IPS-NIHi11 (cell line): Measurements from ENCODE around the gene NRG2.

Experiments
- DNase-seq: peaks from one replicate; pipeline ENCODE4 v3.0.0; 2012; ENCODE audit warnings: mixed read lengths, low spot score

The NRG2 gene

GRCh38 chr5:139946440-139946839, 96.7 kb downstream of the NRG2 start:
- no peak for DNase-seq

- no peak for DNase-seq
Observed at GRCh38 chr5:139946006-139946405, 97.1 kb downstream of the NRG2 start.

GRCh38 chr5:139942243-139942642, 100.9 kb downstream of the NRG2 start:
- DNase-seq = no peak

- DNase-seq = no peak
Observed at GRCh38 chr5:139930406-139930805, 112.7 kb downstream of the NRG2 start.

DNA sequence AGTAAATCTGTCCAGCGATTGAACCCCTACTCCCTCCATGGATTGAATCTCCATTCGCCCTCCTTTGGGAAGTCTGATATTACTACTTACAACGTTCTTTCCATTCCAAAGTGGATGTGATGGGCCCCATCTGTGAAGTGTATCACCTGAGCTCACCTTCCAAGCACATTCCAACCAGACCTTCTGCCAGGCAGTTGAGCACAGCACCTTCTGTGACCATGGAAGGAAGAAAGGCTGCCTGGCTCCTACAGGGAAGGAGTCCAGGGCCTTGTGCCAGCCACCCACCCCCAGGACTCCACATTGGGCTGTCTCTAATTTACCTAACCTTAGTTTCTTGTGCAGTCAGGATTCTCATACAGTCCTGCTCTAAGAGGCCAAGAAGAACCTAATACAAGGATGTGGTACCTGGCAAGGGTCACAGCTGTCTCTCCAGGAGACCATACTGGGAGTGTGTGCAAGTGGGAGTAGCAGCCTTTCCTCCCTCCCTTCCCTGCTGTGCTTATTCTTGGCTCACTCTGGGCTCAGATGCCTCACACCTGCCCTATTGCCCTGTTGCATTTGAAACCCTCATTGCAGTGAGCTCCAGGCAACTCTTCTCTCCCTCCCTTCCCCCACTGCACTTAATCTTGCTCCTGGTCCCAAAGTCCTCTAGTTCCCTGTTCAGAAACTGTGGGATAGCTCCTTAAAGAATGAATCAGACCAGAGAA, 116.1 kb downstream of the NRG2 start:
- no peak for DNase-seq

DNA sequence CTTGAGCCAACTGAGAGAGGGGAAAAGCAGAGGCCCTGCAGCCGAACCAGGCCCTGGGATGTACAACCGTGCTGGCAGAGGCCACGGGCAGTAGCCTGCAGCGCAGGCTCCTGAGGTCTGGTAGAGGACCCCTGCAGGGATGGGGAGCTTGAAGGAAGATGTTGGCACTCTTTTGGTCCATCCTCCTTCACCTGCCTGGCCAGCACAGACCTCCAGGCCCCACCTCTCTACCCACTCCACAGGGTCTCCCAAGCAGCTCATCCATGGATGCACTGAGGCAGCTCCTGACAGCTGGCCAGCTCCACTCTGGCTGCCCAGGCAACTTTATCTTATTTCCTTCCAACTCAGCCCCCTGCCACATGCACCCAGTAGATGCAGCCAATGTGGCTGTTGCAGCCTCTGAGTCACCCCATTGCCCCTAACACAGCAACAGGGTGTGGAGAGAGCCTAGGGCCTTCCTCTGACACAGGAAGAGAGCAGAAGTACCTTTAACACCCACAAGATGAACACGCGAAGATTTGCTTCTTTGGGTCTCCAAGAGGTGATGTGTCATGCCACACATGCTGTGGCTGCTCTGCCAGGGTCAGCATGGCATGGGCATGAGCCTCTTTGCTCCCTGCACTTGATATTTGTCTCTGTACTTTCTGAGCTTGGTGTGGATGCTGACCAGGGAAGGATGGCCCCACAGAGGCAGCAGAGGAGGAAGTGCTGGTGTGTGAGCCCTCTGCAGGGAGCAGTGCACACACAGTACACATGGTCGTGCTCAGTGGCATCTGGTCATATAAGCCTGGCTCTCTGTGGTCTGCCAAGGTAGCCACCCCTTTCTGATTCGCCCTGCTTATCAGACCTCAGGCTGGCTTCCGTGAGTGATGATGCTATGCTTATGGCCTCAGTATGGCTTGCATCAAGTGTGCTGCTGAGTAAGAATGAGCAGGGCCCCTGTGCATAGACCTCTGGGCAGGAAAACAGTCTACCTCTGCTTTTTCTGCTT, 117.2 kb downstream of the NRG2 start:
- no peak for DNase-seq

- DNase-seq = no peak
Observed at GRCh38 chr5:139925216-139925562, 117.9 kb downstream of the NRG2 start.

DNA sequence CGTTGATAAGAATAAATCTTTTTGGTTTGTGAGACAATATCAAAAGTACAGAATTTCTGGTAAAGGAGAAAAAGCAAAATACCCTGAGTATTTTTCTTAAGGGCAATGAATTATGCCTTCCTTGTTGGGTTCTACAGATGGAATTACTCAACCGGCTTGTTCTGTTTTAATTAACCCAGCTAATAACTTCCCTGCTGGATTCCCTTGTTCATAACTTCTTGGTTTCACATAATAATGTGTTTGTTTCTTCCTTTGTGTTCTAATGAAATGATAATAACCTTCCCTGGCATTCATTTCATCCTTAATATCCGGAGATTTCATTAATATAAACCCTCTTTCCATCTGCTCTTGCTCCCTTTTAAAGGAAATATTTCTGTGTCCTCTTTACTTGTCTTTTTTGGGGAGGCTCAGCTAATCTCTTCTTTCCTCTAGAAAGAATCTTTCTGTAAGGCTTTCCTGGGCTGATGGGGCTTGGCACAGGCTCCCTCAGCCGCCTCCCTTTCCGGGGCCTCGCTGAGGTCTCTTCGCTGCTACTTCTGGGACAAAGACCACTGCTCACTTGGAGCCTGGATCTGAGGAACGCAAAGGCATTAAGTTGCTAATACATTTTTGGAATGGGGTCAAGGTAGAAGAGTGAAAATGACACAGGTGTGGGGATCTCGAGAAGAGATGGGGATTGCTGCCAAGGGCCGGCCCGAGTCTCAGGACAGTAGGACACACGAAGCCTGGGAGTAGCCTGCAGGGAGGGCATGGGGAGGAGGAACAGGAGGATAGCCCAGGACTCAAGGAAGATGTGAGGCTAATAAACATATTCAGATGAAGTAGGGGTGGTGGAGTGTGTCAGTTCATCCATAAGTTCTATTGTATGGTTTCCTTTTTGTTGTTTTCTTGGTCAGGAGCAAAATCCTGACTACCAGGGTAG, 118.5 kb downstream of the NRG2 start:
- no peak for DNase-seq

GRCh38 chr5:139919308-139919707, 123.8 kb downstream of the NRG2 start:
- DNase-seq = no peak

- no peak for DNase-seq
Observed at GRCh38 chr5:139915834-139916233, 127.3 kb downstream of the NRG2 start.

GRCh38 chr5:139915266-139915665, 127.8 kb downstream of the NRG2 start:
- DNase-seq = no peak

DNA sequence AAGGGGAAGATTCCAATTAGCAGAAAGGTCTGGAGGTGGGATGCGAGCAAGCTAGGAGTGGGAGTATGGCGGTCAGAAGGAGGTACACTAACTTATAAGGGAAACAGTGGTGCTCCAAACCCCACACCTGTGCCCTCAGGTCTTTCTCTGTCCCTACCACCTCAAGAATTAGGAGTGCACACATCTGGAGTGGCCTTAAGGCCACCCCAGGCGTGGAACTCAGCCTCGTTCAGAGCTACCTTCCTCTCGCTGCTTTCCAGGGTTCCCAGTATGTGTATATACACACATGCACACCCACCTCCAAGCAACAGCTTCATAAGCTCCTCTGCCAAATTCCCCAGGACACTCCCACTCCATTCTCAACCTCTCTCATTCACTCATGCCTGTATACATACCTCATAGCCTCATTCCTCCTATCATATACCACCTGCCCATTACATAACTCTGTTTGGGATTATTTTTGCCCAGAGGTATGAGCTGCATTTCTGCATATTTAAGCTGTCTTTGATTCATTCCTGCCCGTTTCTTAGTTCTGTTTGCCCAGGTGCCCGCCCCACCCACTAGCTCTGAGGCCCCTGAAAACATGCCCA, 128.8 kb downstream of the NRG2 start:
- no peak for DNase-seq

GRCh38 chr5:139912804-139913203, 130.3 kb downstream of the NRG2 start:
- DNase-seq = no peak

GRCh38 chr5:139912158-139912557, 130.9 kb downstream of the NRG2 start:
- no peak for DNase-seq

DNA sequence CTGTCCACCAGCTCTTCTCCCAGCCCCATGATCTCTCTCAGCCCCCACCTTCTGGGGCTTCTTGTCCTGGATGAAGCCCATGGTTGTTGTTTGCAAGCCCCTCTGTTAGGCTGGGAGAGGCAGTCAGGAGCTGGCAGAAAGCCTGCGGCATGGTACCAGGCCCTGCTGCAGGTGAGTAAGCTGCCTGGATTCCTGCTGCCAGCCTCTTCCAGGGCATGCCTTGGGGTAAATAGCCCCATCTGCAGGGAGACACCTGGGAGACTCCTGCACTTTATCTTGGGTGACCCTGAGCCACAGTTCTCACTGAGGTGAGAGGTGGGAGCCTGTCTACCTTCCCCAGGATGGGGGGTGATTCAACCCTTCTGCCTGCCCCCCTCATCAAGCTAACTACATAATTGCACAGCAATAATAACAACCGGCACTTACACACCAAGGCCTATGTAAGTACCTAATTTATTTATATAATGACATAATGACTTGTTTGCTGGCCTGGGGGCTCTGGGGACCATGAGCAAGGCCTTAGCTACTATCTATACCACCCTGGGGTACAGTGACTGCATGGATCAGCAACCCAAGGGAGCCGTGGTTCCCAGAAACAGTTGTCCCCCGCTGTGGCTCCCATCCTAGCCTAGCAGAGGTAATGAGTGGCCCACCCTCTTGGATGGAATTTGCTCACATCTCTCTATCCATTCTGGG, 131.5 kb downstream of the NRG2 start:
- DNase-seq = no peak

GRCh38 chr5:139910901-139911300, 132.2 kb downstream of the NRG2 start:
- no peak for DNase-seq

DNA sequence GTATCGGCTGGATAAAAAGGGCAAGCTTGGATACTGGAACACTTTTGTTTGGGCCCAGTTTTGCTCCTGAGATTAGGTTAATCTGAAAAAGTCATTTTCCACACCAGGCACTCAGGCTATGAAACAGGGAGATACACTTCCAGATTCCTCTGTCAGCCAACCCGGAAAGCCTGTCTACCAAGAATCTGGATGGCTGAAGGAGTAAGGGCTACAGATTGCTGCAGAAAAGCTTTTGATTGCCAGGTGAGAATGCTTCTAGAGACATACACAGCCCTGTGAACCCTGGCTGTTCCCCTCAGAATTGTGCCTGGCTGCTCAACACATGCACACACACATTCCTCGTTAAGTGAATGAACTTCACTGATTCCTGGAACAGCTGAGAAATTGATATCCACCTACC, 133.1 kb downstream of the NRG2 start:
- DNase-seq = no peak

GRCh38 chr5:139908749-139909148, 134.3 kb downstream of the NRG2 start:
- DNase-seq = no peak

DNA sequence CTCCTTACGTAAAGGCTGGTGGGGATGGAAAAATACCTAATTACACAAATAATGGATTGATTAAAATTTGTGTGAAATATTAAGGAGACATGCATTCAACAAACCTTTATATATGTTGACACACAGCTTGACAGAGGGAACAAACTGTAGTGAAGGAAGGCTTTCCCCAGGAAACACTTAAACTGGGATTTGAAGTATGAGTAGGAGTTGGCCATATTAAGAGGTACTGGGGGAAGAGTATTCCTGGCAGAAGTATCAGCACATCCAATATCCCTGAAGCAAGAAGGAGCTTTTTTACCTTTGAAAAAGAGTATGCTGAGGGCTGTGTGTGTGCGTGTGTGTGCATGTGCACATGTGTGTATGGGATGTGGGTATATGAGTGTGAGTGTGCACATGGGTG, 136.4 kb downstream of the NRG2 start:
- no peak for DNase-seq

DNA sequence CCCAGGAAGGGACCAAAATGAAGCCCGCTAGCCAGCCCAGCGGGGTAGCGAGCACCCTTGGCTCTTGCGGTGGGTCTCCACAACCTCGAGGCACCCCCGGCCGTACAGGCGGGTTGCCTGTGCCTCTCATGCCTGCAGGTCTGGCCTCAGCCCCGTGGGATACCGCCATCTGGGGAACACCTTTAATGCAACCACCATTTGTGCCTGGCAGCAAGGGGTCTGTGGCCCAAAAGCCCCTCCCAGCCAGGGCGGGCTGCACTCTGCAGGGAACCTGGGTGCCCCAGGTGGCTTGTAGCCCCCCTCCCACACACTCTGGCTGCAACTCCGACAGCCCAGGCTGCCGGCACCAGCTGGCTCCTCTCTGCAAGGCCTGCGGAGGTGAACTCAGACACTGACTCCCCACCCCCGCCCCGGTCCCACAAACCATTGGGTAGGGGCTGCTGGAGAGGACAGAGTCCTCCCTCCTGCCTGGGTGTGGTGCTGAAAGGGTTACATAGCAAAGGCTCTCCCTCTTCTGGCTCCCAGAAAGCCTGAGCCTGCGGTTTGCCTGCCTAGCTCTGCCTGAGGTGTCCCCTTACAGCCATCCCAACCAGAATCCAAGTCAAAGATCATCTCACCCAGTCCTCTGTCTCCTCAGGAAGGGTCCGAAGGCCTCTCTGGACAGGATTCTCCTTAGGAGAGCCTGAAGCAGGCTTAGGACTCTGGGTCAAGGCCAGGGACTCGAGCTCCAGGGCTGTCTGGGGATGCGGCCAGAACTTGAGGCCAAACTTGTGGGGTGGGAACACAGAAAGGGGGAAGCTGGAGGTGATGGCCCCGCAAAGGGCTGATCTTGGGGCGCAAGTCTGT, 138.1 kb downstream of the NRG2 start:
- peak; percentile 73 for DNase-seq

DNA sequence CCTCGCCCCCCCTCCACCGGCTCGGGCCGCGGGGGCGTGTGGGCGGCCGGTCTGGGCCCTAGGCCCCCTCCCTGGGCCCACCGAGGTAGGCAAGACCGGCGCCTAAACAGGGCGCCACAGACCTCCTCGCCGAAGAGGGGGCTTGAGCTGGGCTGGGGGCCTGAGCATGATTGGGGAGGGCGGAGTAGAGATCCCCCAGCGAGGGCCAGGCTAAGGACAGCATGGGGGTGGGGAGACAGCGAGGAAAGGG, 138.6 kb downstream of the NRG2 start:
- DNase-seq = no peak
